Middle frontal gyrus (tissue), 1 donor: ENCODE data around the gene APH1B.
A peak's percentile ranks its signal among the peaks of the same experiment; 100 is the strongest.

Source experiments
- DNase-seq: peaks from one replicate; pipeline ENCODE4 v3.0.0-alpha.2; 2015; ENCODE audit warnings: low spot score; ENCODE audit errors: extremely low spot score

Gene APH1B

GRCh38 chr15:63252292-63252691 lies 25.1 kb upstream of the APH1B start:
- DNase-seq = no peak

GRCh38 chr15:63254991-63255390 lies 22.4 kb upstream of the APH1B start:
- no peak for DNase-seq

- DNase-seq = no peak
Measured at GRCh38 chr15:63255489-63255990, 21.9 kb upstream of the APH1B start.

- no peak for DNase-seq
Measured at GRCh38 chr15:63256433-63257274, 20.8 kb upstream of the APH1B start.

GRCh38 chr15:63258658-63259057 lies 18.7 kb upstream of the APH1B start:
- no peak for DNase-seq

- DNase-seq = no peak
Measured at GRCh38 chr15:63260791-63261190, 16.6 kb upstream of the APH1B start.

- DNase-seq = no peak
Measured at GRCh38 chr15:63261311-63261710, 16.1 kb upstream of the APH1B start.

GRCh38 chr15:63263519-63263918 lies 13.9 kb upstream of the APH1B start:
- no peak for DNase-seq

GRCh38 chr15:63264688-63265293 lies 12.6 kb upstream of the APH1B start:
- DNase-seq = no peak

GRCh38 chr15:63274427-63274826 lies 3.0 kb upstream of the APH1B start:
- DNase-seq = no peak

GRCh38 chr15:63276342-63277037 lies 915 bp upstream of the APH1B start:
- DNase-seq = no peak

- DNase-seq = no peak
Measured at GRCh38 chr15:63277893-63278456, 570 bp downstream of the APH1B start.

- DNase-seq = no peak
Measured at GRCh38 chr15:63283126-63283525, 5.7 kb downstream of the APH1B start.

- DNase-seq = no peak
Measured at GRCh38 chr15:63284335-63284734, 6.9 kb downstream of the APH1B start.

- no peak for DNase-seq
Measured at GRCh38 chr15:63287109-63287508, 9.7 kb downstream of the APH1B start.

GRCh38 chr15:63288342-63288741 lies 10.9 kb downstream of the APH1B start:
- no peak for DNase-seq

- peak; percentile 66 for DNase-seq
Measured at GRCh38 chr15:63288778-63289378, 11.5 kb downstream of the APH1B start.

- no peak for DNase-seq
Measured at GRCh38 chr15:63291507-63291906, 14.1 kb downstream of the APH1B start.

- no peak for DNase-seq
Measured at GRCh38 chr15:63292241-63292640, 14.8 kb downstream of the APH1B start.

- DNase-seq = no peak
Measured at GRCh38 chr15:63292771-63293170, 15.4 kb downstream of the APH1B start.

- DNase-seq = no peak
Measured at GRCh38 chr15:63294359-63294758, 17.0 kb downstream of the APH1B start.
